Stimulated activated CD4-positive, alpha-beta T cell treated with anti-CD3 and anti-CD28 coated beads, Interleukin-4, amount 100 ng/mL, for 1 hour (primary cell): ENCODE results near the gene POU6F1.

Experiments
- DNase-seq: peaks from one replicate; pipeline ENCODE4 v3.0.0-alpha.2; 2020

POU6F1 gene

GRCh38 chr12:51195841-51196240 lies 22.0 kb downstream of the POU6F1 start:
- no peak for DNase-seq

- DNase-seq = no peak
Measured at GRCh38 chr12:51192284-51192671, 25.6 kb downstream of the POU6F1 start.

GRCh38 chr12:51191516-51192283 lies 26.2 kb downstream of the POU6F1 start:
- DNase-seq = no peak

GRCh38 chr12:51190820-51191219 lies 27.0 kb downstream of the POU6F1 start:
- DNase-seq = no peak

GRCh38 chr12:51189790-51190355 lies 28.0 kb downstream of the POU6F1 start:
- DNase-seq = no peak

- DNase-seq = no peak
Measured at GRCh38 chr12:51188359-51189051, 29.4 kb downstream of the POU6F1 start.

GRCh38 chr12:51187370-51187987 lies 30.4 kb downstream of the POU6F1 start:
- DNase-seq = no peak

GRCh38 chr12:51186465-51187085 lies 31.3 kb downstream of the POU6F1 start:
- no peak for DNase-seq

GRCh38 chr12:51185171-51185717 lies 32.6 kb downstream of the POU6F1 start:
- no peak for DNase-seq

GRCh38 chr12:51183816-51184215 lies 34.0 kb downstream of the POU6F1 start:
- DNase-seq = no peak

GRCh38 chr12:51183349-51183748 lies 34.5 kb downstream of the POU6F1 start:
- no peak for DNase-seq

GRCh38 chr12:51181558-51181957 lies 36.3 kb downstream of the POU6F1 start:
- DNase-seq = no peak

- no peak for DNase-seq
Measured at GRCh38 chr12:51177897-51178296, 40.0 kb downstream of the POU6F1 start.

- DNase-seq = no peak
Measured at GRCh38 chr12:51174501-51174900, 43.4 kb downstream of the POU6F1 start.

- peak; percentile 92 for DNase-seq
Measured at GRCh38 chr12:51172515-51173431, 45.1 kb downstream of the POU6F1 start, which contains the start of gene TFCP2. Gene TFCP2 (minus strand): TSS chr12:51173135. CDS start chr12:51172422, 713 bp downstream.

- DNase-seq = no peak
Measured at GRCh38 chr12:51171884-51172514, 45.9 kb downstream of the POU6F1 start.

GRCh38 chr12:51163795-51164194 lies 54.1 kb downstream of the POU6F1 start:
- DNase-seq = no peak

GRCh38 chr12:51162217-51162616 lies 55.6 kb downstream of the POU6F1 start:
- no peak for DNase-seq

- DNase-seq = no peak
Measured at GRCh38 chr12:51160814-51161459, 56.9 kb downstream of the POU6F1 start.

GRCh38 chr12:51156245-51156765 lies 61.6 kb downstream of the POU6F1 start:
- no peak for DNase-seq
